GM12878 (cell line): Measurements from ENCODE around the gene MPEG1. TPM values are rescaled to one million over a fixed set of nuclear protein-coding genes. Genes with fewer than 3 reads are reported as not detected.

Experiments
- ATAC-seq: fragments of 200-7000 bp; cut with Tn5 transposase; 3 replicates; pipeline ENCODE4 v1.9.1; 2020; ENCODE audit warnings: mild to moderate bottlenecking, moderate library complexity
- BruUV-seq: library from RNA; stranded (reverse); fragments of 400-500 nt; replicated peaks from 2 replicates; lab custom pipeline; 2021; lab: Mats Ljungman, UMichigan
- CTCF ChIA-PET: fragments of 300-600 bp; sonication (Branson Sonifier 250); formaldehyde crosslinking; extraction: SDS; loops from one replicate; lab custom pipeline; 2021; ENCODE audit warnings: inconsistent platforms; lab: Yijun Ruan, JAX
- POLR2A ChIA-PET: fragments of 350-600 bp; formaldehyde crosslinking; extraction: SDS; loops from one replicate; lab custom pipeline; 2021; ENCODE audit warnings: inconsistent platforms; lab: Charles Lee
- RAD21 ChIA-PET: fragments of 300-600 bp; sonication (Branson Sonifier 250); formaldehyde crosslinking; loops from one replicate; lab custom pipeline; 2023; ENCODE audit warnings: antibody characterized with exemption; ENCODE audit not compliant: unreplicated experiment; lab: Charles Lee
- SMC1A ChIA-PET: fragments of 300-600 bp; sonication (Branson Sonifier 250); formaldehyde crosslinking; loops from one replicate; lab custom pipeline; 2023; ENCODE audit not compliant: unreplicated experiment, uncharacterized antibody; lab: Charles Lee
- DNase-seq: peaks from one replicate; pipeline ENCODE4 v3.0.0-alpha.2; 2011; ENCODE audit warnings: low read depth, low spot score
- FAIRE-seq: peaks from 3 replicates; lab custom pipeline; 2011; peaks lifted over from hg19 to GRCh38; lab: Jason Lieb, UNC
- H2AFZ ChIP-seq: 2 replicates; pipeline ENCODE4 v1.6.0; 2011; ENCODE audit warnings: low read depth, low read length, control low read depth; ENCODE audit not compliant: control insufficient read depth
- H3K27ac ChIP-seq: 2 replicates; pipeline ENCODE4 v1.5.1; 2011; ENCODE audit warnings: control low read depth; ENCODE audit not compliant: control insufficient read depth, insufficient read depth
- H3K27me3 ChIP-seq, 2 experiments: replicated peaks in 1 of 2; 2 replicates each; pipeline versions ENCODE4 v1.6.0 to v1.6.1; 2011; ENCODE audit warnings: low read length in 1 of 2; ENCODE audit not compliant: control insufficient read depth in 2 of 2, insufficient read depth in 2 of 2
- H3K36me3 ChIP-seq, 2 experiments: 2 replicates each; pipeline ENCODE4 v1.5.1; 2011; ENCODE audit warnings: low read length in 1 of 2; ENCODE audit not compliant: control insufficient read depth in 2 of 2, insufficient read depth in 2 of 2
- H3K4me1 ChIP-seq: 2 replicates; pipeline ENCODE4 v1.6.1; 2011; ENCODE audit warnings: mild to moderate bottlenecking, low read length, moderate library complexity, mixed read lengths; ENCODE audit not compliant: control insufficient read depth, insufficient read depth
- H3K4me2 ChIP-seq: 2 replicates; pipeline ENCODE4 v1.6.0; 2011; ENCODE audit warnings: control low read depth; ENCODE audit not compliant: control insufficient read depth, insufficient read depth
- H3K4me3 ChIP-seq: fragments of 200-600 bp; sonication (generic); 2 replicates; pipeline ENCODE4 v1.5.1; 2016
- H3K79me2 ChIP-seq: 2 replicates; pipeline ENCODE4 v1.6.0; 2011; ENCODE audit warnings: low read length; ENCODE audit not compliant: control insufficient read depth, insufficient read depth
- H3K9ac ChIP-seq: 2 replicates; pipeline ENCODE4 v1.8.0; 2011; ENCODE audit warnings: low read length, control low read depth, mixed read lengths; ENCODE audit not compliant: control insufficient read depth, insufficient read depth
- H3K9me3 ChIP-seq: replicated peaks from 3 replicates; pipeline ENCODE4 v1.5.1; 2011; ENCODE audit warnings: mild to moderate bottlenecking, low read length; ENCODE audit not compliant: control insufficient read depth, insufficient read depth
- H4K20me1 ChIP-seq: 2 replicates; pipeline ENCODE4 v1.6.0; 2011; ENCODE audit not compliant: control insufficient read depth, insufficient read depth
- BHLHE40 ChIP-seq, 2 experiments: fragments of 450-650 bp in 1 of 2; IDR thresholded peaks; 2 replicates each; pipeline ENCODE4 v1.6.1; 2011 to 2017; ENCODE audit warnings: low read depth in 2 of 2, borderline replicate concordance in 1 of 2, improper control_type of control experiment in 1 of 2, low read length in 1 of 2, mild to moderate bottlenecking in 1 of 2
- CHD2 ChIP-seq: IDR thresholded peaks from 2 replicates; pipeline ENCODE4 v1.6.1; 2011; ENCODE audit warnings: low read depth, low read length, improper control_type of control experiment, borderline replicate concordance
- MEF2B ChIP-seq: fragments of 450-650 bp; IDR thresholded peaks from 2 replicates; pipeline ENCODE4 v1.6.1; 2018; ENCODE audit warnings: mild to moderate bottlenecking, moderate library complexity; ENCODE audit not compliant: partially characterized antibody, poor library complexity, severe bottlenecking
- NKRF ChIP-seq: fragments of 450-650 bp; conservative IDR thresholded peaks from 2 replicates; pipeline ENCODE4 v1.6.1; 2017; ENCODE audit warnings: mild to moderate bottlenecking, moderate library complexity
- POLR2AphosphoS2 ChIP-seq: IDR thresholded peaks from 2 replicates; pipeline ENCODE4 v1.6.1; 2011; ENCODE audit warnings: low read depth, mild to moderate bottlenecking, low read length, improper control_type of control experiment, moderate library complexity
- POLR2AphosphoS5 ChIP-seq: IDR thresholded peaks from 2 replicates; pipeline ENCODE4 v1.6.1; 2011; ENCODE audit warnings: mild to moderate bottlenecking, low read length, inconsistent platforms
- STAT1 ChIP-seq: fragments of 450-650 bp; conservative IDR thresholded peaks from 2 replicates; pipeline ENCODE4 v1.6.1; 2014; ENCODE audit warnings: antibody characterized with exemption, mild to moderate bottlenecking
- ZBTB4 ChIP-seq: fragments of 450-650 bp; formaldehyde crosslinking; IDR thresholded peaks from 2 replicates; pipeline ENCODE4 v1.4.0; 2022; ENCODE audit warnings: mild to moderate bottlenecking, moderate library complexity
- ZNF24 ChIP-seq: fragments of 450-650 bp; IDR thresholded peaks from 2 replicates; pipeline ENCODE4 v1.6.1; 2017; ENCODE audit warnings: antibody characterized with exemption, mild to moderate bottlenecking
- WGBS: methylation state at CpG from one replicate; pipeline ENCODE4 v1.1.6; 2016; ENCODE audit warnings: low lambda C conversion rate; ENCODE audit not compliant: insufficient replicate concordance, insufficient coverage; ENCODE audit errors: missing lambda C conversion rate; 5-methylcytosine and 5-hydroxymethylcytosine counted together
- in situ Hi-C: fragments of 300-500 bp; cut with MboI; formaldehyde crosslinking; loops from 9 replicates; pipeline ENCODE4 v1.14.3; 2018; ENCODE audit warnings: mixed read lengths
- intact Hi-C: fragments of 100-400 bp; cut with micrococcal nuclease; formaldehyde crosslinking; loops from one replicate; pipeline ENCODE4 v1.14.2; 2022; ENCODE audit not compliant: unreplicated experiment
- polyA plus RNA-seq, 11 experiments: library from polyadenylated mRNA; depleted of rRNA in 4 of 11; unstranded in 6 of 11; stranded (reverse) in 5 of 11; fragments of >200 nt; fragmentation: Nextera tagmentation in 4 of 11; fragmentation: Illumina TruSeq in 1 of 11; extraction: Ambion mirVana in 4 of 11; extraction: Trizol in 1 of 11; gene quantifications; 1 replicate in 1 of 11; 2 replicates in 10 of 11; pipeline versions ENCODE4 v1.2.1 to v1.2.3, GENCODE V29; 2011 to 2016; ENCODE audit warnings: inconsistent platforms in 2 of 11, missing spikeins in 2 of 11, low read depth in 1 of 11
- total RNA-seq, 4 experiments: library from RNA; depleted of rRNA in 3 of 4; stranded (reverse); fragments of >200 nt in 3 of 4; fragmentation: Illumina TruSeq in 1 of 4; extraction: Trizol in 1 of 4; gene quantifications; 2 replicates each; pipeline versions ENCODE4 v1.2.1 to v1.2.3, GENCODE V29; 2013 to 2021

The MPEG1 gene
- total and polyA plus RNA-seq, 10 of the 15 experiments (the other 5 are each of a cell fraction or from before 2014, with no cell fraction given) = 1.3 to 15.6 (median 11.7) TPM; not detected in 1

GRCh38 chr11:59176330-59176729 lies 36.4 kb downstream of the MPEG1 start (continued):
- no peak for TF ChIP-seq CHD2

- Histone ChIP-seq H3K27ac (peak overlapping the region; percentile 84; the same call in 1 of the 2 replicates), H4K20me1 (no peaks in the 10 kb centered on the region), H3K79me2 (peaks cover 61% of the 10 kb centered on the region), H3K9me3 (peaks cover 16% of the 10 kb centered on the region; the same call in 2 of the 3 replicates), H2AFZ (no peak overlapping the region), H3K9ac (peak overlapping the region; percentile 32), H3K4me3 (peak overlapping the region; percentile 93), H3K27me3 (no peaks in the 10 kb centered on the region), H3K4me1 (peaks cover 6% of the 10 kb centered on the region), H3K4me2 (peak overlapping the region; percentile 93), H3K36me3 (0 out of 4 replicates have a peak, but pooled peaks cover 0 to 3% of the 10 kb centered on the region in 2 experiments)
- SMC1A ChIA-PET = interaction anchor here (0.8 to 14.9 kb wide), 13 partner anchors 10 to 255 kb away, joined by 3 to 155 read pairs (median 5); partner anchors contain the start of gene MPEG1
- DNase-seq (no peak), FAIRE-seq (no peak), ATAC-seq (peak; percentile 1; the same call in 2 of the 3 replicates)
- 60% methylated on average over 4 of the region's 4 CpGs for WGBS
- TF ChIP-seq NKRF (no peak), STAT1 (no peak), ZNF24 (no peak), MEF2B (peak; percentile 75), BHLHE40 (IDR thresholded peaks at IDR 0.05; ENCODE audit: borderline replicate concordance in 1 of 2, low read depth in 2 of 2, low read length in 1 of 2) (no peak), POLR2AphosphoS5 (peak; percentile 13), POLR2AphosphoS2 (peak; percentile 50; the same call in 1 of the 2 replicates), ZBTB4 (CRISPR knock-in tag) (no peak)
- CTCF ChIA-PET = interaction anchor here (0.6 to 30.3 kb wide), 17 partner anchors 9 to 1467 kb away, joined by 3 to 1180 read pairs (median 4); partner anchors contain the start of gene MPEG1
- RAD21 ChIA-PET = interaction anchor here (1.0 to 9.0 kb wide), 8 partner anchors 11 to 108 kb away, joined by 3 to 183 read pairs (median 10); partner anchors contain the start of gene MPEG1
- POLR2A ChIA-PET = interaction anchor here (1.0 to 4.3 kb wide), 10 partner anchors 8 to 38 kb away, joined by 5 to 32 read pairs (median 10); partner anchors contain the start of gene MPEG1
- BruUV-seq = no TSS peak
- in situ Hi-C loops (loop anchor here (10.0 to 25.0 kb wide), 2 partner anchors 380 to 1587 kb away; partner anchors contain the start of gene MS4A15), intact Hi-C loops (no loop called here)
These were observed 37.6 kb downstream of the MPEG1 start for GRCh38 chr11:59175091-59175501.
